ENCODE results near the gene DUSP15.

DUSP15 gene

DNA sequence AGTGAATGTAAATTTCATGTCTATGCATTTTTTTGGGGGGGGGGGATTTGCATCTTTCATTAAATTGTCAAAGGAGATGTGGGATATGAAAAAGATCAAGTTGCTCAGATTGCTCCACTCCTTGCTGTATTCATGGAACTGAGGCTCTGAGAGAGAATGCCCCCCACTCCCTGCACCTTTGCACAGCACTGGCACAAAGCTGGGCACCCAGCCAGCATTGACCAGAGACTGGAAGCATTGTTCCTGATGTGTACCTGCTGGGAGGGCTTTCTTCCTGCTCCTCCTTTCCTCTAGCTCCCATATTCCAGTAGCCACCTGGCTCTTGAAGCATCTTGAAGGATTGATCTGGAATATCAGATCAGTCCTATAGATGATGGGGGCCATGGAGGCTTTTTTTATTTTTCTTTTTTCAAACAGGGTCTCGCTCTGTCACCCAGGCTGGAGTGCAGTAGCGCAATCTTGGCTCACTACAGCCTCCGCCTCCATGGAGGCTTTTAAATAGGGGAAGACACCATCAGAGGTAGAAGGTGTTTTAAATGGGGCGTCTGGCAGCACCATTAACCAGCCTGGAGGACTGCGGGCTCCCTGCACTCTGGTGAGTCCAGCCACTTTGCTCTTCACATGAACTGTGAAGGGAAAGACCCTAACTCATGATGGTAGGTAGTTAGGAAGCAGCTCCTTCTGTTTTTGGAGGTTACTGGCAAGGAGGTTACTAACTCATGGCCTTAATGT lies 10.9 kb downstream of the DUSP15 start:
- no peak for FAIRE-seq

DNA sequence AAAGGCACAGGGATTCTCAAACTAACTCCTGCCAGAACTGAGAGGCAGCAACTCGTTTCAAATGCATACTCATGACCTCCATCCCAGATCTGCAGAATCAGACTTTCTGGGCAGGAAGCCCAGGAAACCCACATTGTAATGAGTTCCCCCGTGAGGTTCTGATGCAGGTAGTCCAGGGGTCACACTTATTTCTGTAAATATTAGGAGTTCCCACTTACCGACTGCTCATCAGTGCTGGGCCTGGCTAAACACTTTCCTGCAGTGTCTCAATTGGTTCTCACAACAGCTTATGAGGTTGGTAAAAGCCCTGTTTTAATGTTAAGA lies 11.6 kb downstream of the DUSP15 start:
- FAIRE-seq = no peak

DNA sequence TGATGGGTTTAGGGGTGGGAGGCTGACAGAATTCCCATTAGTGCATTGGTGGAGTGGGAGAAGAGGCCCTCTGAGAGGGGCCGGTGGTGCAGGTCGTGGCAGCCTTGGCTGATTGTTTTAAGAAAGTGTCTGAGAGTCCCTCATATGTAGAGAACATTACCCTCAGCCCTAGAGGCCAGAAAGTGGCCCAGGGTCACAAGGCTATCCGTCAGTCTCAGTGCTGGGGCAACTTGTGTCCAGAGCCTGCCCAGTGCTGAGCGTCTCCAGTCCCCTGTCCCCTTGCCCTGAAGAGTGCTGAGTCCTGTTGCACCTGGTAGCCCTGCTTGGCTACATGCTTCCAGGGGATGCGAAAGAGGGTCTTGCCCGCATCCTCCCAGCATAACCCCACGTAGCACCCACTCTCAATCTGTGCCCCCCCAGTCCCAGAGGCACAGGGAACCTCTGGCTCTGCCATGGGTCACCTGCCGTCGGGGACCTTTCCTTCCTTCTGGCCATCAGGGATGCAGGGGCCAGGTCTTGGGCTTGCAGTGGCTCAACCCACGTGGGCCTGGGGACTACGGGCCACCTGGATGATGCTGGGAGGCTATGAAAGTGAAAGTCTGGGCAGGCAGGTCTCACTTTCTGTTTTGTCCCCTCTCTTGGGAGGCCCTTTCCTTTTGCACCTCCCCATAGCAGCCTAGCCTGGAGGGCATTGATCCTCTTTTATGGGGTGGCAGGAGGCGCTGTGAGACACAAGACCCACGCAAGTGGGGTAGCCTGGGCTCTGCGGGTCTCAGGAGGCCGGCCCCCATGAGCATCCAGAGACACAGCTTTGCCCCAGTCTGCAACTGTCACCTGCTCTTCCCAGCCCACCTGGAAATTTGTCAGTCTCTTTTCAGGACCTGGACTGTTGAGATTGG lies 12.2 kb downstream of the DUSP15 start:
- no peak for FAIRE-seq

DNA sequence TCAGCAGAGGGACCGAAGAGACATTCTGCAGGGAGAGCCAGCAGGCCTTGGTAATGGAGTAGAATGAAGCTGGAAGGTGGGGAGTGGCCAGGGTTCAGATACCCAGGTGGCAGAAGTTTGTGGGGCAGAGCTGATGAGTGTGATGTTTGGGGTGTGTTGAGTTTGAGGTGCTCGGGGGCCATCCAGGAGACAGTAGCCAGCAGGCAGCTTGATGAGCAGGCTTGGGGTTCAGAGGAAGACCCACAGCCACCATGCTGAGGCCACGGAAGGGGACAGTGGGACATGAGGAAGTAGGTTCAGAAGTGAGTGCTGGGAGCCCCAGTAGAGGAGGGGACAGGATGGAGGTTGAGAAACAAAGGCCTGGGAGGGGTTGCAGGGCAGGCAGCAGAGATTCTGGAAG lies 13.8 kb downstream of the DUSP15 start:
- FAIRE-seq = no peak

DNA sequence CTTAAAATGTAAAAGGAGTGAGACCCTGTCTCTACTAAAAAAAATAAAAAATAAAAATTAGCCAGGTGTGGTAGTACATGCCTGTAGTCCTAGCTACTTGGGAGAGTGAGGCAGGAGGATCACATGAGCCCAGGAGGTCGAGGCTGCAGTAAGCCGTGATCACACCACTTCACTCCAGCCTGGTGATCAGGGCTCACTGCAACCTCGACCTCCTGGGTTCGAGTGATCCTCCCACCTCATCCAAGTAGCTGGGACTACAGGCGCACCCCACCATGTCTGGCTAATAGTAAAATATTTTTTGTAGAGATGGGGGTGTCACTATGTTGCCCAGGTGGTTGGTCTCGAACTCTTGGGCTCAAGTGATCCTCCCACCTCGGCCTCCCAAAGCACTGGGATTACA lies 16.8 kb downstream of the DUSP15 start:
- no peak for FAIRE-seq

DNA sequence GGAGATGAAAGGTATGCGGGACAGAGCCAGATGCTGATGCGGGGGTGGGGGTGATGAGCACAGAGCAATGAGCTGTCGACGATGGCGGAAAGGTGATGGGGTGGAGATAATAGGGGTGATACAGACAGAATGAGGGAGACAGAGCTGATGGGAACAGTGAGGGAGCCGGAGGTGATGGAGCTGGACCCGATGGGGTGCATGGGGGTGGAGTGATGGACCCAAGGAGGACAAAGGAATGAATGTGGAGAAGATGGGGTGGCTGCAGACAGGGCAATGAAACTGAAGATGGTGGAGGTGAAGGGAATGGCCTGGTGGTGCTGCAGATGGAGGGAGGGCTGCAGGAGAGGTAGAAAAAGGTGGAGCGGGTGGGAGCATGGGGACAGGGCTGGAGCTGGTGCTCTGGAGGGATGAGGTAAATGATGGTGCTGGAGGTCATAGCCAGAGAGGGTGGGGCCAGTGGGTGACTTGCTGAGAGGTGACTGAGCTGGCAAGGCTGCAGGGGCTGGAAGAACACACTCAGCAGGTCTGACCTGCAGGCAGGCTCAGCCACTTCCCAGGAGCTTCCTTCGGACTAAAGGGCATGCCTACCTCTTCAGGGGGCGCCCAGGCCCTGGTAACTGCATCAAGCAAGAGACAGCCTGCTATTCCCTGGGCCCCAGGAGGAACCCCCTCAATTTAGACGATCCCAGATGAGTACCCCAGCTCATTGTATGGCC lies 18.9 kb downstream of the DUSP15 start:
- FAIRE-seq = no peak

DNA sequence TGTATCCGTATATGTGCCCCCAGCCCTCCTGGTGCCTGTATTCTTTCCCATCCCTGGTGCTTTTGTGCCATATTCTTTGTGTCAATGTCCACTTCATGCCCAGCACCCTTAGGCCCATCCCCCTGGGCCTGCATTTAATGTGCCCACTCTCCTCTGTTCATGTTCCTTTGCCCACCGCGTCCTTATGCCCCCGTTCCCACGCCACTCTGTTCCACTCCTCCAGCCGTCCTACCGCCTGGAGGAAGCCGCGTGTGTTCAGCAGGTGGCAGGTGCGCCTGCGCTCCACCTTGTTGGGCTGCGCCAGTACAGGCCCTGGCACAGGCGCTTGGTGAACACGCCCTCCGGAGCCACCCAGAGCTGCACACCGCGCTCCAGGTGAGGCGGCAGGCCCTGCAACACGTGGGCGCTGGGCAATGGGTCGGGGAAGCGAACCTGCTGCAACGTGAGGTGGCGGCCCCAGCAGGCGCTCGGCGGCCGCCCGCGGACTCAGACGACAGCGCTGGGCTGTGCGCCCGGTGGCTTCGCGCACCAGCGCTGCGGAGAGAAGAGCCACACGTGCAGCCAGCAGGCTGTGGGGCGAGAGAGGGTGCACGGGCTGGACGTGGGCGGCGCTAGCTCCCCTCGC lies 20.9 kb downstream of the DUSP15 start:
- no peak for FAIRE-seq

DNA sequence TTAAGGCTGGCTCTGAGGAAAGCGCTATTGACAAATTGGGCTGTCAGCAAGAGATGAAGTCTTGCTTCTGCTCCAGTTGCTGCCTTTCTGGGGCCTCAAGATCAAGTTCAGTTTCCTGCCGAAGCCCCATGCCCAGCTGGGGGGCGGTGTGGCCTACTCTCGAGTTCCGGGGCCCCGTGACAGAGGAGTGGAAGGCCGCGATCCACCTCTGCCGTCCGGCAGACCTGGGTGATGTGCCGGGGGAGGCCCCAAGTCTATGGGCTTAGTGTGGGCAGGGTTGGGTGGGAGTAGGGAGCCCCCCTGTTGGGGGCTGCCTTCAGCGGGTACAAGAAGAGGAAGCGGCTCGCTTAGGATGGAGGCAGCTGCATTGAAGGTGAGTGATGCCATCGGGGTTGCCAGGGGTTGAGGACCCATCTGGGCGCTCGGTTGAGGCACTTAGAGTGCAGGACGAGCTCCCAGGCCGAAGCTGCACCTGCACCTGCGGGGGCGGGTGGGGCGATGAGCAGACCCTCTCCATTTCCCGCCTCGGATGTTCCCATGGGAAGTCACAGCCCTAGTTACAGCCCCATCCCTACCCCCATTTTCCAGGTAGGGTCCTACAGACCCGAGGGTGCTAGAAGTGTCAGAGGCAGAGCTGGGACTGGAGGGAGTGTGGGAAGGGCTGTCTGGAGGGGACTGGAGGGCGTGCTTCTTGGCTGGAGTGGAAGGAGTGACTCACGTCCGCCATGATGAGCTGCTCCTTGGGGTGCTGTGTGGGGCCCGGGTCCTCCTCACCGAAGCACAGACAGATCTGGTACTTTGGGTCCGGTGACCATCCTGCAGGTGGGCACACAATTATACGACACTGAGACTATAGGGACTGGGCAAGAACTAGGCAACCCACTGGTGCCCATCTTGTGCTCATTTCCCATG lies 22.0 kb downstream of the DUSP15 start:
- FAIRE-seq = no peak

DNA sequence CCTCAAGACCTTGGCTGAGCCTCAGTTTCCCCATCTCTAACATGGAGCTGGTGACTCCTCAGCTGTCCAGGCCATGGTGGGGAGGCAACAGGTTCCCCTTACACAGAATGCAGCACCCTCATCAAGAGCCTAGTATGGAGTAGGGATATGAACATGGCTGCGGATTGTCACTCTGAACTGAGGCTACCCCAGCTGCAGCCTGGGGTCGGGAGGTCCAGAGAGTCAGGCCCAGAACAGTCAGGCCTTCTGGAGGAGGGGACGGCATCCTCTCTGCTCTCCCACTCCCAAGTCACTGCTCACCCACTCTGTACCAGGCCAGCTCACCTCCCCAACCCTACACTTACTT lies 23.6 kb downstream of the DUSP15 start:
- FAIRE-seq = no peak

DNA sequence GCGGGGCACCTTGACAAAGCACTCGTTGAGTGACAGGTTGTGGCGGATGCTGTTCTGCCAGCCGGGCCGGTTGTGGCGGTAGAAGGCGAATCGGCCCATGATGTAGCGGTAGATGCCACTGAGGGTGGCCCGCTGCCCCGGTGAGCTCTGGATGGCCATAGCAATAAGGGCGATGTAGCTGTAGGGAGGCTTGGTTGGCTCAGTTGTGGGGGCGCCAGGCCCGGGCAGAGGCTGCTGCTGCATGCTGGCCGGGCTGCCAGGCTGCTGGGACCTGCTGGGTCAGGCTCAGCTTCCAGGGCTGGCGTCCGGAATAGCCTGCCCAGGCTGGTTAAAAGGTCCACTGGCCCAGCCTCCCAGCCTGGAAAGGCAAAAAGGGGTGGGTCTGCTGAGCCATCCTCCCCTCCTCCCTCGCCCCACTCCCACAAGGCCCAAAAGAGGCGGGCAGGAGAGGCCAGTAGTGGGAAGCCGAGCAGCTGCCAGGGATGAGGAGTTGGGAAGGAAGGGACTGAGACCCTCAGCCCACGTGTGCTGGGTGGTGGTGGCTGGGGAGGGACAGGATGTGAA lies 24.9 kb downstream of the DUSP15 start, which contains the start of gene FOXS1:
FOXS1 (minus strand) TSS at position 305 of the 564 bp plus-strand sequence; CDS start at position 243, 62 bp downstream.
- no peak for FAIRE-seq

DNA sequence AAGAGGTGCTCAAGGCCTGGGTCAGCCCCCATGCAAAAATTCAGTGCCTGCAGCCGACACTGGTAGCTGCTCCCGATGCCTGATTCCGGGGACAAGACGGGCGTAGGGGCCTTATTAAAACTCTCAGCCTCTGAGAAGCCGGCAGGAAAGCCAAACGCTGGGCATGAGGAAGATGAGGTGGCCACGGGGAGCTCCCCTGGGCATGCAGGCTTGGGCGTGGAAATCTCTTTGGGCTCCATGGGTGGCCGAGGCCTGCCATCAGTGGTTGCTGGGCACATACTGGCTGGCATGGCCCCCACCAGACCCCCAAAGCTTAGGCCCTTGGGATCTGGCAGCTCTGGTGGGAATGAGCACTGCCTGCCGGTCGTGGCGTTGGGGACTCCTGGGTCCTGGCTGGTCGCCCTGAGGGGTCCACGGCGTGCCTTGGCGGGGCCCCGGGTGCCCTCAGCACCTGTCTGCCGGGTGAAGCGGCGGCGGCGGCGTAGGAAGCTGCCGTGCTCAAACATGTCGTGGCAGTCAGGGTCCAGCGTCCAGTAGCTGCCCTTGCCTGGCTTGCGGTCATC lies 25.5 kb downstream of the DUSP15 start:
- FAIRE-seq = no peak

DNA sequence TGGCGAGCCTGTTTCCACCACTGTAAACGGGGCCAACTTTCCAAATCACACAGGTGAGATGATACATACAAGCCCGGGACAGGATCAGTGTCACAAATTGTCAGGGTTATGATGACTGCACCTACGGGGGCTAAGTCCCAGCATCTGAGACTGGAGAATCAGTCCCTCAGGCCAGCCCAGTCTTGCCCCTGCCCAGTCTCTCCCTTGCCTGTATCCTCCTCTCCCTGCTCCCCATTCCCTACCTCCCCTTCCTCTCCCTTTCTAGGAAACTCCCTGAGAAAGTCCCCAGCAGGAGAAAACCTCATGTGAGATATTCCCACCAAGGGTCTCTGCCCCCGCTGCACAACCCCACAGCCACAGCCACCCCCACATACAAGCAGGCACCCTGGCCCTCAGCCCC lies 26.4 kb downstream of the DUSP15 start:
- FAIRE-seq = no peak

DNA sequence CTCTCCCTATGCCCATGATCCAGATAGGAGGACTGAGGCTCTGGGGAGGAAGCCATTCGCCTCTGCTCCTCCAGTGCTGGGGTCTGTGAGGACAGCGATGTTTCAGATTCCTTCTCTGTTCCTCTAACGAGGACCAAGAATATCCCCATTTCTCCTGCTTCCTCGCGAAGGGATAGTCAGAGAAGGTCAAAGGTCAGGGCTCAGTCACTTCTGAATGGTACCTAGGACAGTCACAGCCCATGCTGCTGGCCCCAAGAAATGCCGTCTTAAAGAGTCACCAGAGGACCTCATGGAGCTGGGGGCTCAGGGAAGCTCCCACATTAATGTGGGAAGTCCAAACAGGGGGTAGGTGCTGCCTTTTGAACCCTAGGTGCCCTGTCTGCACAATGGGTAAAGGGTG lies 27.0 kb downstream of the DUSP15 start:
- FAIRE-seq = no peak

DNA sequence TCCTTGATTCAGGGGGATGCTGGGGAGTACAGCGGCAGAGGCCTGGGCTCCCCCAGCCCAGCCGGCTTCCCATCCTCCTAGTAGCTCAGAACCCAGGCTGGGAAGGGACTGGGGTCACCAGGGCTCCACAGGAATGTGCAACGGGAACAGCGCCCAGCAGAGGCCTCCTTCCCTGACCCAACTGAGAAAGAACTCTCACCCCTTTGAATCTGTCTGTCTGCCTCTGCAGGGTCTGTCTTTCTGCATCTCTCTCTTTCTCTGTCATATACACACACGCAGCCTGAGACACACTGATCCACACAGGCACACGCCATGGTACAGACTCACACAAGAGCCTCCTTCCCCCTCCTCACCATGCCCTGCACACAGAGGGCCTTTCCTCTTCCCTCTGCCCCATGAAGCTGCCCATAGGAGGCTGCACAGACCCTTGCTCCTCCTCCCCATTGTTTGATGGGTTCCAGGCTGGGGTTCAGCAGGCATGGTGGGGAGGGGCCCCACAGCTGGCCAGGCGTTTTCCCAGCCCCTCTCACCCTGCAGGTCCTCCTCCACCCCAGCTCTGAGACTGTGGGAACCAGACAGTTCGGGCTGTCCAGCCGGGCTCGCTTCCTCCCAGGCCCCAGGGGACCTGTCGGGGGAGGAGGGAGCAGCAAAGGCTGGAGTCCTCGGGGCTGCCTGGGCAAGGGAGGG lies 27.7 kb downstream of the DUSP15 start:
- no peak for FAIRE-seq

DNA sequence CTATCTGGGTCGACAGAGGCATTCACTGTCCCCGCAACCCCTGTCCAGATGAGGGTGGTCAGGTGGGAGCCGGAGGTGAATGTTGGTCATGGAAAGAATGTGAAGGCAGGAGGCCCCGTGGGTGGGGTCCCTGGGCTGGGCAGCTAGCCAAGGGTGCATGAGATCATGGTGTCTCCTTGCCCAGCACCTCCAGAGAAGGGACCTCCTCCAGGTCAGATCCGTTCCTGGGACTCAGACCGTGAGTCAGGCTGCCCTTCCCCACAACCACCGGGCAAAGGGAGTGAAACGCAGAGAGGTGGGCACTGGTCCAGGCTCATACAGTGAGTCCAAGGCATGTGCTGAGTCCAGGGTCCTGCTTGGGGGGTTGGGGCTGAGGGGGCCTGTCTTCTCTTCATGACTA lies 28.4 kb downstream of the DUSP15 start:
- no peak for FAIRE-seq

DNA sequence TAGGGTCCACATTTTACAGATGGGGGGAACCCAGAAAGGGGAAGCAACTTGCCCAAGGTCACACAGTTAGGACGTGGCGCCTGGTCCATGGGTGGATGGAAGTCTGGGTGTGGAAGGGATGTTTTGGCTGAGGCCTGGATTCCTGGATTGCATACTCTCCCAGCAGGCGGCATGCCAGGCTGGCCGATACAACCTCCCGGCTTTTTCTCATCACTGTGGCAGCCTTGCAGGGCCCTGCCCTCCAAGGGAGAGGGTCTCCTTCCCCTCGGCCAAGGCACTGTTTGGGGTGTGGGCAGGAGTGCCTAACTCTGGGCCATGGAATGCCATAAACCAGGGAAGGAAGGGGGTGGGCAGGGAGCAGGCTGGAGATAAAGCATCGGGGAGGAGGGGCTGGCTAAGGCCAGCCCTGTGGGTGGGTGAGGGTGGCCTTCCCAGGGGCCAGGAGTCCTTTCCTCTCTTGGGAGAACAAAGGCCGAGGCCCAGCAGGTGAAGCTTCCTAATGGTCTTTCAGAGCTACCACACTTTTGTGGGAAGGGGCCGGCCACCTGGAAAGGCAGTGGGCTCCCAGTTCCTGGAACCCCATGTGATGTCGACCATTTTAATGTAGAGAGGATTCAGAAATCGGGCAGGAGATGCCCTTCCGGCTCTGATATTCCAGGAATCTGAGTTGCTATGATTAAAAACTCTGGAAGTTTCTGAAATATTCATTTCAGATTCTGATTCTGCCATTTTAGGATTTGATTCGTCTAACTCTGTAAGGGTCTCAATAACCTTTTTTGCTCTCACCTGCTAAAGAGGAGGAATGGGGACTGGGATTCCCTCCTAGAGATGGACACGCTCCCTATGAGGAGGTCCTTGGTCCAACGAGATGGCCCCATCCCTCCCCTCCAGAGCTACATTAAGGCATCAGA lies 29.2 kb downstream of the DUSP15 start:
- FAIRE-seq = no peak

DNA sequence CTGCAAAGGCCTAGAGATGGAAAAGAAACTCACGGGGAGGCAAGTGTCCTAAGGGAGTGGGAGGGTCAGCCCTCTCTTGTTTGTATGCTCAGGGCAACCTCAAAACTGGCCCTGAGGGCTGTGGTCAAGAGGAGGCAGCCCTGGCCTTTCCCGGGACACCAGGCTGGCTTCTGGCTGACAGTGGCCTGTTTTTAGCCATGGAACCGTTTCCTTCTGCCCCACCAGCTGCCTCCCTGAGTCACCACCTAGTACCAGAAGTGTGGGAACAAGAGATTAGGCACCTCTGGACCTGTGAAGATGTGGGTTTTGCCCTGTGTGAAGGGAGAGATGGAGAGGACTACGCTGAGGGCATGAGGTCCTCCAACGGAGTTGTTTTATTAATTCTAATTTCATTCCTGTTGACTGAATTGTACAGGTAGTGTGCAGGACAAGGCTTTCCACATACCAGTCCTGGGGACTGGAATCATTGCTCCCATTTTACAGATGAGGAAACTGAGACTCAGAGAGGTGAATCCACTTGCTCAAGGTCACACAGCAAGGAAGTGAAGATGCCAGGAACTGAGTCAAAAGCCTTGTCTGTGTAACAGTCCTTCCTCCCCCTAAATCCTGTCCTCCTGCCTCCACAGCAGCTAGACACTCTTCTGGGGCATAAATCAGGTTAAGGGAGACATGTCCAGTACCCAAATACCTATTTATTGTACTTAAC lies 30.4 kb downstream of the DUSP15 start:
- no peak for FAIRE-seq

DNA sequence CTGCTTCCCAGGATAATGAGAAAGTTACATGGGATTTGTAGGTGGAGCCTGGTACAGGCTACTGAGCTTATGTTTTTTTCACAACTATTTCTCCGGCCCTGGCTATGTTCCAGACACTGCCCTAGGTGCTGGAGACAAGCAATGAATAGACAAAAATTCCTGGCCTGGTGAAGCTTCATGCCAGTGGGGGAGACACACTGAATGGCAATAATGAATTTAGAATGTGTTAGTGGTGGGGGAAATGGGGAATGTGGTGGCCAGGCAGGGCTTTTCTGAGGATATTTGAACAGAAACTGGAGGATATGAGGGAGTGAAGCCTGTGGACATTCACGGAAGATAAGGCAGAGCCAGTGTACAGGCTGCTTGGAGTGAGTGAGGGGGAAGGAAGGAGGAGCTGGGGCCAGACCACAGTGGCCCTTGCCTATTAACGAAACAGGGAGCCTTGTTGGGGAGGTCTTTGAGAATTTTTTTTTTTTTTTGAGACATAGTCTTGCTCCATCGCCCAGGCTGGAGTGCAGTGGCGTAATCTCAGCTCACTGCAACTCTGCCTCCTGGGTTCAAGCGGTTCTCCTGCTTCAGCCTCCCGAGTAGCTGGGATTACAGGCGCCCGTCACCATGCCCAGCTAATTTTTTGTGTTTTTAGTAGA lies 31.6 kb downstream of the DUSP15 start:
- FAIRE-seq = no peak

Data from endometrium (tissue), 2 donors.